Measurements from ENCODE around the gene CRY2. TPM values are rescaled to one million over a fixed set of nuclear protein-coding genes. Genes with fewer than 3 reads are reported as not detected.

The CRY2 gene
- total and polyA plus RNA-seq, 2 experiments from 2014 or later: 9.5 to 15.4 TPM

DNA sequence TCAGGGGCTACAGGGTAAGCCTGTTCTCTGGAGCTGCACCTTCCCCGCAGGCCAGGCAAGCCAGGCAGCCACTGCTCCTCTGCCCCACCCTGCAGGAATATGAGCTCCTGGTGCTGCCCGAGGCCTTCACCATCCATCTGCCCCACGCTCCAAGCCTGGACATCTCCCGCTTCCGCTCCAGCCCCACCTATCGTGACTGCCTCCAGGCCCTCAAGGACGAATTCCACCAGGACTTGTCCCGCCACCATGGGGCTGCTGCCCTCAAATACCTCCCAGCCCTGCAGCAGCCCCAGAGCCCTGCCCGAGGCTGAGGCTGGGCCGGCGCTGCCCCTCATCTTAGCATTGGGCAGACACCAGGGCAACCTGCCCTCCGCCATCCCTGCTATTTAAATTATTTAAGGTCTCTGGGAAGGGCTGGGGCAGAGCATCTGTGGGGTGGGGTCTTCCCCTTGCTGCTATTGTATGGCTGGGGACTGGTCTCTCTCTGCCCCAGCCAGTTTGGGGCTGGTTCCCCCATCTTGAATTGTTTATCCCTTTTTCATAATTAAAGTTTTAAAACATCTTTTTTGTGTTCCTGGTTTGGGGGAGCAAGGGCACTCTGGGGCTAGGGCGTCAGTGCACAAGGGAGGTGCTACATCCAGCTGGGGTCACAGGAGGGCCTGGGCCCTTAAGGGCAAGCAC, 81.4 kb downstream of the CRY2 start:
- H4K20me1 ChIP-seq (replicated peaks; ENCODE audit: insufficient read depth): peaks cover 10% of the 10 kb centered on the region
- no peaks in the 10 kb centered on the region for H3K9me2 ChIP-seq (ENCODE audit: insufficient read depth)
- H3K4me2 ChIP-seq: no peak overlapping the region
- no peak overlapping the region; the same call in 2 of the 3 replicates for H3K4me3 Mint-ChIP-seq
- peaks cover 12% of the 10 kb centered on the region for H3K79me2 ChIP-seq (replicated peaks; ENCODE audit: insufficient read depth)
- DNase-seq (ENCODE audit: low spot score): no peak
- H3K4me3 ChIP-seq: no peak overlapping the region
- H3K4me1 ChIP-seq (ENCODE audit: insufficient read depth): peaks cover 5% of the 10 kb centered on the region
- peaks cover 17% of the 10 kb centered on the region for H3K4me1 Mint-ChIP-seq
- no peak; the same call in 2 of the 3 replicates for ATAC-seq
- peaks cover 13% of the 10 kb centered on the region for H3K27me3 Mint-ChIP-seq (ENCODE audit: insufficient read depth, low read depth, poor library complexity)
- H3K36me3 Mint-ChIP-seq (ENCODE audit: low read depth): peaks cover 58% of the 10 kb centered on the region
- no peaks in the 10 kb centered on the region for H3K27me3 ChIP-seq (ENCODE audit: insufficient read depth)
- H3K9me3 Mint-ChIP-seq: no peaks in the 10 kb centered on the region; the same call in 2 of the 3 replicates
- H3K36me3 ChIP-seq (ENCODE audit: insufficient read depth): peaks cover 4% of the 10 kb centered on the region; the same call in 1 of the 2 replicates
- no peak overlapping the region for H3K27ac Mint-ChIP-seq
- no peak overlapping the region for H3K27ac ChIP-seq (ENCODE audit: low read depth)
- 0 out of 2 replicates have a peak, but pooled peaks cover 4% of the 10 kb centered on the region for H3F3A ChIP-seq (replicated peaks; ENCODE audit: low read depth)
- no peak for TF ChIP-seq JUNB (IDR thresholded peaks at IDR 0.05; ENCODE audit: unreplicated experiment)
- no peak for TF ChIP-seq ZNF331 (CRISPR knock-in tag; IDR thresholded peaks at IDR 0.05; ENCODE audit: low read depth)
- TF ChIP-seq POLR2AphosphoS5 (IDR thresholded peaks at IDR 0.05; ENCODE audit: low read depth): no peak
- TF ChIP-seq EZH2phosphoT487 (IDR thresholded peaks at IDR 0.05; ENCODE audit: unreplicated experiment): no peak
- TF ChIP-seq CREB1 (CRISPR knock-in tag; IDR thresholded peaks at IDR 0.05; ENCODE audit: low read depth): no peak
- TF ChIP-seq, protein P1, sequence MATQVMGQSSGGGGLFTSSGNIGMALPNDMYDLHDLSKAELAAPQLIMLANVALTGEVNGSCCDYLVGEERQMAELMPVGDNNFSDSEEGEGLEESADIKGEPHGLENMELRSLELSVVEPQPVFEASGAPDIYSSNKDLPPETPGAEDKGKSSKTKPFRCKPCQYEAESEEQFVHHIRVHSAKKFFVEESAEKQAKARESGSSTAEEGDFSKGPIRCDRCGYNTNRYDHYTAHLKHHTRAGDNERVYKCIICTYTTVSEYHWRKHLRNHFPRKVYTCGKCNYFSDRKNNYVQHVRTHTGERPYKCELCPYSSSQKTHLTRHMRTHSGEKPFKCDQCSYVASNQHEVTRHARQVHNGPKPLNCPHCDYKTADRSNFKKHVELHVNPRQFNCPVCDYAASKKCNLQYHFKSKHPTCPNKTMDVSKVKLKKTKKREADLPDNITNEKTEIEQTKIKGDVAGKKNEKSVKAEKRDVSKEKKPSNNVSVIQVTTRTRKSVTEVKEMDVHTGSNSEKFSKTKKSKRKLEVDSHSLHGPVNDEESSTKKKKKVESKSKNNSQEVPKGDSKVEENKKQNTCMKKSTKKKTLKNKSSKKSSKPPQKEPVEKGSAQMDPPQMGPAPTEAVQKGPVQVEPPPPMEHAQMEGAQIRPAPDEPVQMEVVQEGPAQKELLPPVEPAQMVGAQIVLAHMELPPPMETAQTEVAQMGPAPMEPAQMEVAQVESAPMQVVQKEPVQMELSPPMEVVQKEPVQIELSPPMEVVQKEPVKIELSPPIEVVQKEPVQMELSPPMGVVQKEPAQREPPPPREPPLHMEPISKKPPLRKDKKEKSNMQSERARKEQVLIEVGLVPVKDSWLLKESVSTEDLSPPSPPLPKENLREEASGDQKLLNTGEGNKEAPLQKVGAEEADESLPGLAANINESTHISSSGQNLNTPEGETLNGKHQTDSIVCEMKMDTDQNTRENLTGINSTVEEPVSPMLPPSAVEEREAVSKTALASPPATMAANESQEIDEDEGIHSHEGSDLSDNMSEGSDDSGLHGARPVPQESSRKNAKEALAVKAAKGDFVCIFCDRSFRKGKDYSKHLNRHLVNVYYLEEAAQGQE (IDR thresholded peaks at IDR 0.05; ENCODE audit: unreplicated experiment): no peak
- no peak for TF ChIP-seq STAT1 (IDR thresholded peaks at IDR 0.05; ENCODE audit: unreplicated experiment)
- no peak for TF ChIP-seq ZNF114 (CRISPR knock-in tag; IDR thresholded peaks at IDR 0.05)
- TF ChIP-seq, protein P2, sequence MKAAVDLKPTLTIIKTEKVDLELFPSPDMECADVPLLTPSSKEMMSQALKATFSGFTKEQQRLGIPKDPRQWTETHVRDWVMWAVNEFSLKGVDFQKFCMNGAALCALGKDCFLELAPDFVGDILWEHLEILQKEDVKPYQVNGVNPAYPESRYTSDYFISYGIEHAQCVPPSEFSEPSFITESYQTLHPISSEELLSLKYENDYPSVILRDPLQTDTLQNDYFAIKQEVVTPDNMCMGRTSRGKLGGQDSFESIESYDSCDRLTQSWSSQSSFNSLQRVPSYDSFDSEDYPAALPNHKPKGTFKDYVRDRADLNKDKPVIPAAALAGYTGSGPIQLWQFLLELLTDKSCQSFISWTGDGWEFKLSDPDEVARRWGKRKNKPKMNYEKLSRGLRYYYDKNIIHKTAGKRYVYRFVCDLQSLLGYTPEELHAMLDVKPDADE (IDR thresholded peaks at IDR 0.05): no peak
- TF ChIP-seq EZH2 (IDR thresholded peaks at IDR 0.05; ENCODE audit: low read depth, unreplicated experiment): no peak
- TF ChIP-seq, protein P3, sequence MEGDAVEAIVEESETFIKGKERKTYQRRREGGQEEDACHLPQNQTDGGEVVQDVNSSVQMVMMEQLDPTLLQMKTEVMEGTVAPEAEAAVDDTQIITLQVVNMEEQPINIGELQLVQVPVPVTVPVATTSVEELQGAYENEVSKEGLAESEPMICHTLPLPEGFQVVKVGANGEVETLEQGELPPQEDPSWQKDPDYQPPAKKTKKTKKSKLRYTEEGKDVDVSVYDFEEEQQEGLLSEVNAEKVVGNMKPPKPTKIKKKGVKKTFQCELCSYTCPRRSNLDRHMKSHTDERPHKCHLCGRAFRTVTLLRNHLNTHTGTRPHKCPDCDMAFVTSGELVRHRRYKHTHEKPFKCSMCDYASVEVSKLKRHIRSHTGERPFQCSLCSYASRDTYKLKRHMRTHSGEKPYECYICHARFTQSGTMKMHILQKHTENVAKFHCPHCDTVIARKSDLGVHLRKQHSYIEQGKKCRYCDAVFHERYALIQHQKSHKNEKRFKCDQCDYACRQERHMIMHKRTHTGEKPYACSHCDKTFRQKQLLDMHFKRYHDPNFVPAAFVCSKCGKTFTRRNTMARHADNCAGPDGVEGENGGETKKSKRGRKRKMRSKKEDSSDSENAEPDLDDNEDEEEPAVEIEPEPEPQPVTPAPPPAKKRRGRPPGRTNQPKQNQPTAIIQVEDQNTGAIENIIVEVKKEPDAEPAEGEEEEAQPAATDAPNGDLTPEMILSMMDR (conservative IDR thresholded peaks at IDR 0.05; ENCODE audit: low read depth in 2 of 2): no peak
- TF ChIP-seq, protein P4, sequence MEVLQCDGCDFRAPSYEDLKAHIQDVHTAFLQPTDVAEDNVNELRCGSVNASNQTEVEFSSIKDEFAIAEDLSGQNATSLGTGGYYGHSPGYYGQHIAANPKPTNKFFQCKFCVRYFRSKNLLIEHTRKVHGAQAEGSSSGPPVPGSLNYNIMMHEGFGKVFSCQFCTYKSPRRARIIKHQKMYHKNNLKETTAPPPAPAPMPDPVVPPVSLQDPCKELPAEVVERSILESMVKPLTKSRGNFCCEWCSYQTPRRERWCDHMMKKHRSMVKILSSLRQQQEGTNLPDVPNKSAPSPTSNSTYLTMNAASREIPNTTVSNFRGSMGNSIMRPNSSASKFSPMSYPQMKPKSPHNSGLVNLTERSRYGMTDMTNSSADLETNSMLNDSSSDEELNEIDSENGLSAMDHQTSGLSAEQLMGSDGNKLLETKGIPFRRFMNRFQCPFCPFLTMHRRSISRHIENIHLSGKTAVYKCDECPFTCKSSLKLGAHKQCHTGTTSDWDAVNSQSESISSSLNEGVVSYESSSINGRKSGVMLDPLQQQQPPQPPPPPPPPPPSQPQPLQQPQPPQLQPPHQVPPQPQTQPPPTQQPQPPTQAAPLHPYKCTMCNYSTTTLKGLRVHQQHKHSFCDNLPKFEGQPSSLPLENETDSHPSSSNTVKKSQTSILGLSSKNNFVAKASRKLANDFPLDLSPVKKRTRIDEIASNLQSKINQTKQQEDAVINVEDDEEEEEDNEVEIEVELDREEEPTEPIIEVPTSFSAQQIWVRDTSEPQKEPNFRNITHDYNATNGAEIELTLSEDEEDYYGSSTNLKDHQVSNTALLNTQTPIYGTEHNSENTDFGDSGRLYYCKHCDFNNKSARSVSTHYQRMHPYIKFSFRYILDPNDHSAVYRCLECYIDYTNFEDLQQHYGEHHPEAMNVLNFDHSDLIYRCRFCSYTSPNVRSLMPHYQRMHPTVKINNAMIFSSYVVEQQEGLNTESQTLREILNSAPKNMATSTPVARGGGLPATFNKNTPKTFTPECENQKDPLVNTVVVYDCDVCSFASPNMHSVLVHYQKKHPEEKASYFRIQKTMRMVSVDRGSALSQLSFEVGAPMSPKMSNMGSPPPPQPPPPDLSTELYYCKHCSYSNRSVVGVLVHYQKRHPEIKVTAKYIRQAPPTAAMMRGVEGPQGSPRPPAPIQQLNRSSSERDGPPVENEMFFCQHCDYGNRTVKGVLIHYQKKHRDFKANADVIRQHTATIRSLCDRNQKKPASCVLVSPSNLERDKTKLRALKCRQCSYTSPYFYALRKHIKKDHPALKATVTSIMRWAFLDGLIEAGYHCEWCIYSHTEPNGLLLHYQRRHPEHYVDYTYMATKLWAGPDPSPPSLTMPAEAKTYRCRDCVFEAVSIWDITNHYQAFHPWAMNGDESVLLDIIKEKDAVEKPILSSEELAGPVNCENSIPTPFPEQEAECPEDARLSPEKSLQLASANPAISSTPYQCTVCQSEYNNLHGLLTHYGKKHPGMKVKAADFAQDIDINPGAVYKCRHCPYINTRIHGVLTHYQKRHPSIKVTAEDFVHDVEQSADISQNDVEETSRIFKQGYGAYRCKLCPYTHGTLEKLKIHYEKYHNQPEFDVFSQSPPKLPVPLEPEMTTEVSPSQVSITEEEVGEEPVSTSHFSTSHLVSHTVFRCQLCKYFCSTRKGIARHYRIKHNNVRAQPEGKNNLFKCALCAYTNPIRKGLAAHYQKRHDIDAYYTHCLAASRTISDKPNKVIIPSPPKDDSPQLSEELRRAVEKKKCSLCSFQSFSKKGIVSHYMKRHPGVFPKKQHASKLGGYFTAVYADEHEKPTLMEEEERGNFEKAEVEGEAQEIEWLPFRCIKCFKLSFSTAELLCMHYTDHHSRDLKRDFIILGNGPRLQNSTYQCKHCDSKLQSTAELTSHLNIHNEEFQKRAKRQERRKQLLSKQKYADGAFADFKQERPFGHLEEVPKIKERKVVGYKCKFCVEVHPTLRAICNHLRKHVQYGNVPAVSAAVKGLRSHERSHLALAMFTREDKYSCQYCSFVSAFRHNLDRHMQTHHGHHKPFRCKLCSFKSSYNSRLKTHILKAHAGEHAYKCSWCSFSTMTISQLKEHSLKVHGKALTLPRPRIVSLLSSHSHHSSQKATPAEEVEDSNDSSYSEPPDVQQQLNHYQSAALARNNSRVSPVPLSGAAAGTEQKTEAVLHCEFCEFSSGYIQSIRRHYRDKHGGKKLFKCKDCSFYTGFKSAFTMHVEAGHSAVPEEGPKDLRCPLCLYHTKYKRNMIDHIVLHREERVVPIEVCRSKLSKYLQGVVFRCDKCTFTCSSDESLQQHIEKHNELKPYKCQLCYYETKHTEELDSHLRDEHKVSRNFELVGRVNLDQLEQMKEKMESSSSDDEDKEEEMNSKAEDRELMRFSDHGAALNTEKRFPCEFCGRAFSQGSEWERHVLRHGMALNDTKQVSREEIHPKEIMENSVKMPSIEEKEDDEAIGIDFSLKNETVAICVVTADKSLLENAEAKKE (CRISPR knock-in tag; IDR thresholded peaks at IDR 0.05): no peak
- TF ChIP-seq NANOG (IDR thresholded peaks at IDR 0.05; ENCODE audit: borderline replicate concordance): no peak
- no peak overlapping the region for H2AFZ ChIP-seq

All from GM23338 (cell line).